Uterus (tissue), 4 donors: Measurements from ENCODE around the gene ATRN. TPM values are rescaled to one million over a fixed set of nuclear protein-coding genes. Genes with fewer than 3 reads are reported as not detected.
"Not testable (repeated sequence)": the region's sequence is repeated elsewhere in the genome, so short reads cannot be mapped to it uniquely, and the experiment has no call there.

Experiments used
- DNase-seq, 2 donors: peaks; one replicate each; pipeline ENCODE4 v3.0.0-alpha.2; 2019 to 2020
- H3K27ac ChIP-seq, 2 donors: fragments of 200-600 bp; sonication (generic); 1 replicate in 1 of 2; 2 replicates in 1 of 2; pipeline ENCODE4 v1.5.1; 2016 to 2018
- H3K27me3 ChIP-seq, 2 donors: fragments of 200-600 bp; sonication (generic); one replicate each; pipeline ENCODE4 v1.5.1; 2018 to 2019; ENCODE audit warnings: control low read depth in 1 of 2
- H3K36me3 ChIP-seq, 2 donors: fragments of 200-600 bp; sonication (generic); one replicate each; pipeline ENCODE4 v1.5.1; 2019; ENCODE audit warnings: control low read depth in 1 of 2
- H3K4me1 ChIP-seq, 2 donors: fragments of 200-600 bp; sonication (generic); one replicate each; pipeline ENCODE4 v1.5.1; 2018 to 2019; ENCODE audit warnings: control low read depth in 1 of 2
- H3K4me3 ChIP-seq, 2 donors: fragments of 200-600 bp; sonication (generic); 1 replicate in 1 of 2; 2 replicates in 1 of 2; pipeline ENCODE4 v1.5.1; 2018 to 2019; ENCODE audit warnings: mild to moderate bottlenecking in 1 of 2
- H3K9me3 ChIP-seq, 2 donors: fragments of 200-600 bp; sonication (generic); one replicate each; pipeline ENCODE4 v1.5.1; 2019; ENCODE audit warnings: control low read depth in 1 of 2
- POLR2A ChIP-seq, 2 donors: fragments of 450-650 bp; IDR thresholded peaks; one replicate each; pipeline ENCODE4 v1.6.1; 2016; ENCODE audit warnings: antibody characterized with exemption in 2 of 2, mild to moderate bottlenecking in 1 of 2, moderate library complexity in 1 of 2
- intact Hi-C: fragments of 100-400 bp; cut with DNase I; formaldehyde crosslinking; loops from one replicate; pipeline ENCODE4 v1.15.1; 2023; ENCODE audit warnings: low total_unique reads
- total RNA-seq, 4 donors: library from RNA; depleted of rRNA in 3 of 4; stranded (reverse); fragments of >200 nt in 3 of 4; gene quantifications; one replicate each; pipeline versions ENCODE4 v1.1.0 to v1.2.4, GENCODE V29; 2014 to 2023
- TF ChIP-seq, protein P1 (sequence below), 4 experiments: fragments of 200-600 bp in 2 of 4; fragments of 450-650 bp in 2 of 4; sonication (generic) in 2 of 4; IDR thresholded peaks; one replicate each; pipeline ENCODE4 v1.5.1; 2016 to 2019; ENCODE audit warnings: antibody characterized with exemption in 4 of 4, mild to moderate bottlenecking in 2 of 4, moderate library complexity in 1 of 4
- donor health status: DM: yes; HTN: yes; CAD: no.

The ATRN gene
- 10 to 100 TPM in 3 of 4 donors, 1 to 10 TPM in 1; 7.4 to 76.7 (median 21.2) TPM for total RNA-seq

DNA sequence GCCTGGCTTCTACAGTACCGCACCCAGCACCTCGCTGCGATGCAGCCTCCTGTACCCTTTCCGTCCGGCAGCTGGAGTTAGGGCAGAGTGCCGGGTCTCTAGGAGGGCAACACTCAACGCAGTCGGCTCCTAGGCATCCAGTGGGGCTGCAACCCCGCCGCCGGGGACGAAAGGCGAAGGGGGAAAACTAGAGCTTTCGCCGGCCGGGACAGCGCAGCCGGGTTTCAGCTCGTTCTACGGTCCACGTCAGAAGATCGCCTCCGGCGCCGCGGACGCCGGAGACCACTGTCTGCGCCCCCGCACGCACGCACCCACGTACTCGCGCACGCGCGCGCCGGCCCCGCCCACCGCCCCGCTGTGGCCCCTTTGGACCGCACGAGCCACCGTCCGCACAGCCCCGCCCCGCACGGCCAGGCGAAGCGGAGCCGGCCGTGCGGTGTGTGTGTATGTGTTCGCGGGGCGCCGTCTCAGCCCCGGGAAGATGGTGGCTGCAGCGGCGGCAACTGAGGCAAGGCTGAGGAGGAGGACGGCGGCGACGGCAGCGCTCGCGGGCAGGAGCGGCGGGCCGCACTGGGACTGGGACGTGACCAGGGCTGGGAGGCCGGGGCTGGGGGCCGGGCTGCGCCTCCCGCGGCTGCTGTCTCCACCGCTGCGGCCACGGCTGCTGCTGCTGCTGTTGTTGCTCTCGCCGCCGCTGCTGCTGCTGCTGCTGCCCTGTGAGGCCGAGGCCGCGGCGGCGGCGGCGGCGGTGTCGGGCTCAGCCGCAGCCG is at the start of gene ATRN:
ATRN (plus strand) TSS at position 392 of the 770 bp plus-strand sequence; CDS start at position 482, 90 bp downstream.
- intact Hi-C loops = no loop called here
- no peaks in the 10 kb centered on the region for H3K36me3 ChIP-seq
- peak; percentile 88 to 94 for DNase-seq

DNA sequence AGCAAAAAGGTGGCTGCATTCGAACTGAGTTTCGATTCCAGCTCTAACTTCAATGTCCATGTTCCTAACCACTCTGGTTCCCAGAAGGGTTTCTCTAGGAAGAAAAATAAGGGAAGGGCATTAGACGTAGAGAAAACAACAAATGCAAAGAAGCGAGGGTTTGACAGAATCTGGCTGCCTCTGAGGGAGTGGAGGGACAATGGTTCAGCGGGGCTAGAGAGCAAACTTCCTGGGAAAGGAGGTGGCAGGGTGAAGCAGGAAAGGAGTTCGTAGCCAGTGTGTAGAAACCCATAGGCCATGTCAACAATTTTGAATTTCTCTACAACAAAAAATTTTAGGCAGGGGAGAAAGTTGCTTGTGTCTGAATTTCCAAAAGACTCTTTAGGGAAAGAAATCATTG is 48.8 kb upstream of the ATRN start:
- no peaks in the 10 kb centered on the region for H3K4me1 ChIP-seq
- no peaks in the 10 kb centered on the region for H3K27me3 ChIP-seq
- DNase-seq = no peak
- H3K36me3 ChIP-seq = no peaks in the 10 kb centered on the region
- intact Hi-C loops = no loop called here
- H3K9me3 ChIP-seq = no peaks in the 10 kb centered on the region
- no peak overlapping the region for H3K4me3 ChIP-seq
- TF ChIP-seq POLR2A (IDR thresholded peaks at IDR 0.05) = no peak
- TF ChIP-seq, protein P1, sequence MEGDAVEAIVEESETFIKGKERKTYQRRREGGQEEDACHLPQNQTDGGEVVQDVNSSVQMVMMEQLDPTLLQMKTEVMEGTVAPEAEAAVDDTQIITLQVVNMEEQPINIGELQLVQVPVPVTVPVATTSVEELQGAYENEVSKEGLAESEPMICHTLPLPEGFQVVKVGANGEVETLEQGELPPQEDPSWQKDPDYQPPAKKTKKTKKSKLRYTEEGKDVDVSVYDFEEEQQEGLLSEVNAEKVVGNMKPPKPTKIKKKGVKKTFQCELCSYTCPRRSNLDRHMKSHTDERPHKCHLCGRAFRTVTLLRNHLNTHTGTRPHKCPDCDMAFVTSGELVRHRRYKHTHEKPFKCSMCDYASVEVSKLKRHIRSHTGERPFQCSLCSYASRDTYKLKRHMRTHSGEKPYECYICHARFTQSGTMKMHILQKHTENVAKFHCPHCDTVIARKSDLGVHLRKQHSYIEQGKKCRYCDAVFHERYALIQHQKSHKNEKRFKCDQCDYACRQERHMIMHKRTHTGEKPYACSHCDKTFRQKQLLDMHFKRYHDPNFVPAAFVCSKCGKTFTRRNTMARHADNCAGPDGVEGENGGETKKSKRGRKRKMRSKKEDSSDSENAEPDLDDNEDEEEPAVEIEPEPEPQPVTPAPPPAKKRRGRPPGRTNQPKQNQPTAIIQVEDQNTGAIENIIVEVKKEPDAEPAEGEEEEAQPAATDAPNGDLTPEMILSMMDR (IDR thresholded peaks at IDR 0.05) = no peak
- H3K27ac ChIP-seq = no peak overlapping the region

More for the DNA sequence above, at the start of gene ATRN:
- TF ChIP-seq, protein P1 (IDR thresholded peaks at IDR 0.05) = peak in 1 of 4 experiments; percentile 3
- TF ChIP-seq POLR2A (IDR thresholded peaks at IDR 0.05) = peak; percentile 45 to 84
- Histone ChIP-seq H3K9me3 (no peaks in the 10 kb centered on the region), H3K4me1 (peaks cover 0 to 11% of the 10 kb centered on the region in 2 donors), H3K27me3 (no peaks in the 10 kb centered on the region), H3K27ac (peak within 1 kb of the TSS; percentile 77 to 84), H3K4me3 (peak within 1 kb of the TSS; percentile 70 to 98)

DNA sequence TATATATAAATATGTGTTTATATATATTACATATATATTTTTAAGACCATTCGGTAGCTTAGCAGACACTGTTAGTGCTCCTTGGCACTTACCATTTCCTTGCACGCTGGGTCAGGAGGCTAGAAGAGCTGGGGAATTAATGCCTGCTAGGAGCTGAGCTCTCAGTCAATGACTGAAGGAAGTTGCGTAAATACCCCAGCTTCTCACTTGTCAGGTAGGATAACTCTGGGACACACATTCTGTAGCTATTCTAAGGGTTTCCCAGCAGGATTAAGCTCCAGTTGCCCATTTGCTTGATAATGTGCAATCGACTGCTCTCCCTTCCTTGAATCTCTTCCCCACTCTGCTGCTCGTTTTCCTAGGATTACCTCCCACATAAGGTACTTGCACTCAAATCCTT is 47.7 kb upstream of the ATRN start:
- no peak for DNase-seq
- no peak overlapping the region for H3K4me3 ChIP-seq
- intact Hi-C loops = no loop called here
- TF ChIP-seq POLR2A (IDR thresholded peaks at IDR 0.05) = no peak
- TF ChIP-seq, protein P1 (IDR thresholded peaks at IDR 0.05) = no peak
- H3K4me1 ChIP-seq = no peaks in the 10 kb centered on the region
- H3K27me3 ChIP-seq = no peaks in the 10 kb centered on the region
- H3K9me3 ChIP-seq = no peaks in the 10 kb centered on the region
- no peaks in the 10 kb centered on the region for H3K36me3 ChIP-seq
- H3K27ac ChIP-seq = no peak overlapping the region

DNA sequence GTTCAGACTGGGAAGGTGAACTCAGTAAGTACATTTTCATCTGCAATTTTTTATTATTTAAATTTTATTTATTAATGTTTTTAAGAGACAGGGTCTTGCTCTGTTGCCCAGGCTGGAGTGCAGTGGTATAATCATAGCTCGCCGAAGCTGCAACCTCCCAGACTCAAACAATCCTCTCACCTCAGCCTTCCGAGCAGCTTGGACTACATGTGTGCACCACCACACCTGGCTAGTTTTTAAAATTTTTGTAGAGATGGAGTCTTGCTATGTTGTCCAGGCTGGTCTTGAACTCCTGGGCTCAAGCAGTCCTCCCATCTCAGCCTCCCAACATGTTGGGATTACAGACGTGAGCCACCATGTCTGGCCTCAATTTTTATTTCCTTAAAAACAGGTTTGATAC is 44.1 kb upstream of the ATRN start:
- H3K9me3 ChIP-seq, H3K4me1 ChIP-seq, H3K4me3 ChIP-seq, H3K36me3 ChIP-seq, H3K27ac ChIP-seq, H3K27me3 ChIP-seq, intact Hi-C loops, DNase-seq: not testable (repeated sequence)

DNA sequence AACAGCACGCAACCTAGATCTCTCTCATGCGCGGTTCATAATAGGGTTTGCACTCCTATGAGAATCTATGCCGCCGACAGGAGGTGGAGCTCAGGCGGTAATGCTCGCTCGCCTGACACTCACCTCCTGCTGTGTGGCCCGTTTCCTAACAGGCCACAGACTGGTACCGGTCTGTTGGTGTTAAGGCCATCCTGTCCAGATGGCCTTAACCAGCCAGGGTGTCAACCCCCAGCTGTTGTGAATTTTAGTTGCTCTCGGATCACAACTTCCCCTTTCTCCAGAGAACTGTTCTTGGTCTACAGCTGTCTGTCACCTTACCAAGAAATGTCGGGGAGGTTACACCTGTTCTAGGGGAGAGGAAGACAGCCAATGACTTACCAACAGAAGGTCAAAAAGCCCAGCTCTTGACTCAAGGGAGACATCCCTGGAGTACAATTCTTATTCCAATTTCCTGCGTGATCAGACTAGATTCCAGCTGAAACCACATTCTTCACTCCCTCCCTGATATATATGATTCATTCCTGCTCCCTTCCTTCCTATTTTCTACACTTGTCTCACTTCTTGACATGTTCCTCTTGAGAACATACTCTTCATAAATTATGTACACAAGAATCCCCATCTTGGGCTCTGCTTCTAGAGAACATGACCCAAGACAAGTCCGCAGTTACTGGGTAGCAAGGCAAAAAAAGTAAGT is 40.3 kb upstream of the ATRN start:
- Histone ChIP-seq H3K9me3 (no peaks in the 10 kb centered on the region), H3K27me3 (no peaks in the 10 kb centered on the region), H3K4me1 (no peaks in the 10 kb centered on the region), H3K36me3 (no peaks in the 10 kb centered on the region), H3K4me3 (no peak overlapping the region), H3K27ac (no peak overlapping the region)
- intact Hi-C loops = no loop called here
- TF ChIP-seq POLR2A (IDR thresholded peaks at IDR 0.05) = no peak
- TF ChIP-seq, protein P1 (IDR thresholded peaks at IDR 0.05) = no peak
- DNase-seq = no peak
